Placental epithelial cell (primary cell): ENCODE results near the gene STXBP4. TPM values are rescaled to one million over a fixed set of nuclear protein-coding genes. Genes with fewer than 3 reads are reported as not detected.

Source experiments
- small RNA-seq: library from RNA; depleted of rRNA; stranded (forward); fragments of <200 nt; gene quantifications from one replicate; pipeline ENCODE3, GENCODE V24; 2012
- total RNA-seq: library from RNA; depleted of rRNA; stranded (reverse); fragments of >200 nt; gene quantifications from 2 replicates; pipeline ENCODE4 v1.2.3, GENCODE V29; 2012

The STXBP4 gene, protein sequence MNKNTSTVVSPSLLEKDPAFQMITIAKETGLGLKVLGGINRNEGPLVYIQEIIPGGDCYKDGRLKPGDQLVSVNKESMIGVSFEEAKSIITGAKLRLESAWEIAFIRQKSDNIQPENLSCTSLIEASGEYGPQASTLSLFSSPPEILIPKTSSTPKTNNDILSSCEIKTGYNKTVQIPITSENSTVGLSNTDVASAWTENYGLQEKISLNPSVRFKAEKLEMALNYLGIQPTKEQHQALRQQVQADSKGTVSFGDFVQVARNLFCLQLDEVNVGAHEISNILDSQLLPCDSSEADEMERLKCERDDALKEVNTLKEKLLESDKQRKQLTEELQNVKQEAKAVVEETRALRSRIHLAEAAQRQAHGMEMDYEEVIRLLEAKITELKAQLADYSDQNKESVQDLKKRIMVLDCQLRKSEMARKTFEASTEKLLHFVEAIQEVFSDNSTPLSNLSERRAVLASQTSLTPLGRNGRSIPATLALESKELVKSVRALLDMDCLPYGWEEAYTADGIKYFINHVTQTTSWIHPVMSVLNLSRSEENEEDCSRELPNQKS
- 5.1 and 5.7 TPM in 2 replicates for total RNA-seq

GRCh38 chr17:54968262-54968987 lies at the start of gene STXBP4, which contains the start of gene COX11:
TSS of gene STXBP4 (plus strand) at chr17:54968765. CDS start at chr17:54986220, 17,455 bp downstream.
TSS of gene COX11 (minus strand) at chr17:54968654. CDS start at chr17:54968646, 8 bp downstream.

Small RNAs within 50 kb of the gene (small RNA-seq; reads per million reads assigned to genes)
- not detected for gene AC007485.1

Other genes starting within 250 kb of the STXBP4 start
- gene TOM1L1, start 67.9 kb upstream of the STXBP4 start, total RNA-seq, result 19.2 and 23.6 TPM in 2 replicates
- 38.5 and 42.9 TPM in 2 replicates for gene COX11, start 111 bp upstream of the STXBP4 start, total RNA-seq